GM19452 (cell line): ENCODE measurements around the gene ATP1B1.
A peak's percentile ranks its signal among the peaks of the same experiment; 100 is the strongest.
"Not testable (repeated sequence)": the region's sequence is repeated elsewhere in the genome, so short reads cannot be mapped to it uniquely, and the experiment has no call there.

Experiments
- ATAC-seq: cut with Tn5 transposase; IDR thresholded peaks from one replicate; pipeline ENCODE4 v1.9.1; 2021; ENCODE audit not compliant: unreplicated experiment

The ATP1B1 gene

DNA sequence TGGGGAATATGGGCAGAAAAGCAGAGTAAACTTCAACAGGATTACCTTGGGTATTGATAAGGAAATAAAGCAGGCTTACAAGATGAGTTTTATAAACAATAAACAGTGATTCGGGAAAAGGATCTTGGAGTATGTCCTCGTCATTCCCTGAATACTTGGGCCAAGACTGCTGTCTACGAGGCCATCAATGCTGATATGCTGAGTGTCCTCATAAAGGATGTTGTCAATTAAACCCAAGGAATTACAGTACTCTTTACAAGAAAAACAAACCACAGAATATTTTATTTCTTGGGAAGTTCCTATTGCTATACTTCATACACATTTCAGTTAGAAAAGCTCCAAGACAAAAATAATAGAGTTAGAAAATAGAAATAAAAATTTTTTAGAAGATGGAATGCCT is 34.9 kb downstream of the ATP1B1 start:
- ATAC-seq: no peak

DNA sequence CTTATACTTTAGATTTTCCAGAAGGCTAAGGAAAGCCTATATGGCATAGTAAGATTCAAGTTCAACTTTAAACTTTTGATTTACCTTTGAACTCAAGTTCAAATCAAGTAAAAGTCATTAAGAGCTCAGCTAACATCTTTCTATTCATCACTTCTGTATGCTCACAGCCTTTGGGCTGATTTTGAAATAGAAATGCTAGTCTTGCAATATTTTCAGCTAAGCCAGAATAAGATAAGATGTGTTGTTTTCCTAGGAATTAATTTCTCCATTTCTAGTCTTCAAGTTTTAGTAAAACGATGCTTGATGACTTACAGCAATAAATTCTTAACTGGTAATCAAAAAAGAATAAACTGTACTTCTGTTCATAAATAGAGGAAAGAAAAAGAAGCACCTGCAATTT is 35.6 kb downstream of the ATP1B1 start:
- no peak for ATAC-seq

DNA sequence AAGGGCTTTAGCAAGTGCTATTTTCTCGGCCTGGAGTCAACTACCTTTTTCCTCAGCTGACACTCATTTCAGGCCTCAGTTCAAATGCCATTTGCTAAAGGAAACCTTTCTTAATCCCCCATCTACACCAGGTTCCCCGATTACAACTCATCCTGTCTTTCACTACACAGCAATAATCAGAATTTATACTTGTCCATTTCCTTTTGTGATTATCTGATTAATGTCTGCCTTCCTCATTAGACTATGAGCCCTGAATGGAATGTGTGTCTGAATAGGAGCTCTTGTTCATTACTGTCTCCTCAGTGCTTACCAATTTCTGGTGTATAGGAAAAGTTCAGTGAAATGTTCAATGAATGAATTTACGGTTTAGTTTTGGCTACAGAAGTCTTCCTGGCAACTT is 36.9 kb downstream of the ATP1B1 start:
- no peak for ATAC-seq

DNA sequence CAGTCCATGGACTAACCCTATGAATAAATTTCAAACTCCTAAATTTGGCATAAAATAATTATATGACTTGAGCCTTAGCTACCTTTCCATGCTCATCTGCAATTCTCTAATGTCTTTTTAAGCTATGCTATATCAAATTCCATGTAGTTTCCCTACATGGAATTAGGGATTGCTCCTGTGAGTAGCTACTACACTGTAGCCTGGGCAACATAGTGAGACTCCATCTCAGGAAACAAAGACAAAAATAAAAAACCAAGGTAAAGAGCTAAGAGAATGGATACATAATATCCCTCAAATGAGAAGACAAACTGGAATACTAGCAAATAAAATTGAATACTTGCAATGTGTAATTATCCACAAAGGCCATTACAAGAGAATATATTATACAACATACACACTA is 37.5 kb downstream of the ATP1B1 start:
- ATAC-seq: no peak

DNA sequence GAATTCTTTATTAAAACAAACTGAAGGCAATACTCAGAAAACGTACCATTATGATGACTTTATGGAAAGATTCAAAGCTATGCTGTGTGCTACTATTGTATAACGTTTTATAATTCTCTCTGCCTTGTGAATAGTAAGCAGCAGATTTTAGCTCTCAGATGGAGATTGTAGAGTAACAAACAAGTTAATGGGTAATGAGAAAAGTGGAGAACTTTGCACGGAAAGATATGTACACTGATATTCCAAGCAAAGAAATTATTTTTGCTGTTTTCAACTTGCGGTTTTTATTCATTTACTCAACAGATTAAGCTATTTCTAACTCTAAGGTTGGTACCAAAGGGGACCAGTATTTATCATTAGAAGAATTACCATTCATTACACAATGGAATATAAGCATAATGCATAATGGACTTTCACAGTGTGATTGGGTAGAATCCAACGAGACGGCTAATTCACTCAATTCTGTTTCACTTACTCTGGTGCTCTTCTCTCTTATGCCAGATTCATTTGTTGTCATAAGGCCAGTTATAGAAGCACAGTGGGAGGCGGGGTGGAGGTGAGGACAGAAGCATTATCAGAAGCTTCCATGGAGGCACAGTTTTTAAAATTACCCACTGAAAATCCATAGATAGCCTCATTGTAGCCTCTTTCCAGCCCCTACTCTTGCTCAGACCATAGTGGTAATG is 38.6 kb downstream of the ATP1B1 start:
- no peak for ATAC-seq

DNA sequence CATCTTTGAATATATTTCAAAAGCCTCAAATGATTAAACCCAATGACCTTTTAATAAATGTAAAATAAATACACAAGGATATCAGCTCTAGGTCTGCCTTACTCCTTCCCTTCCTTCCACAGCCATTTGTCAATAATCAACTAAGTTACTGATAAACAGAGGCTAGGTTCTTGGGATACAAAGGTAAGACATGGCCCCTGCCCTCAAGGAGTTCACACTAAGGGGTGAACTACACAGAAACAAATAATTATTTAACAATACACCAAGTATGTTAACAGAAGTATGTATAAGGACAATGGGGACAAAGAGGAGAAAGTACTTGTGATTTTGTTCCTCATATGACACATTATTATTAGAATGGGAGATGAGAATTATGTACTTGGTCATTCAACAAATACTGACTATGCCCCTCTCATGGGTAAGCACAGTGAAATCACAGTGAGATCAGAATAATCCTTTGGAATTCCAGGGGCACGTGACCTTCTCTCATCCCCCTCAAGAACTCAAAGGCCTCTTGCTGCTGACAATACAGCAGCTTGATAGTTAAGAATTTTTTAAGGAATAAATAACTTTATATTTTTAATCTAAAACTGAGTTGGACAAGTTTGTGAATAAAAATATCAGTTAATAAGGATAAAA is 40.2 kb downstream of the ATP1B1 start:
- ATAC-seq: no peak

DNA sequence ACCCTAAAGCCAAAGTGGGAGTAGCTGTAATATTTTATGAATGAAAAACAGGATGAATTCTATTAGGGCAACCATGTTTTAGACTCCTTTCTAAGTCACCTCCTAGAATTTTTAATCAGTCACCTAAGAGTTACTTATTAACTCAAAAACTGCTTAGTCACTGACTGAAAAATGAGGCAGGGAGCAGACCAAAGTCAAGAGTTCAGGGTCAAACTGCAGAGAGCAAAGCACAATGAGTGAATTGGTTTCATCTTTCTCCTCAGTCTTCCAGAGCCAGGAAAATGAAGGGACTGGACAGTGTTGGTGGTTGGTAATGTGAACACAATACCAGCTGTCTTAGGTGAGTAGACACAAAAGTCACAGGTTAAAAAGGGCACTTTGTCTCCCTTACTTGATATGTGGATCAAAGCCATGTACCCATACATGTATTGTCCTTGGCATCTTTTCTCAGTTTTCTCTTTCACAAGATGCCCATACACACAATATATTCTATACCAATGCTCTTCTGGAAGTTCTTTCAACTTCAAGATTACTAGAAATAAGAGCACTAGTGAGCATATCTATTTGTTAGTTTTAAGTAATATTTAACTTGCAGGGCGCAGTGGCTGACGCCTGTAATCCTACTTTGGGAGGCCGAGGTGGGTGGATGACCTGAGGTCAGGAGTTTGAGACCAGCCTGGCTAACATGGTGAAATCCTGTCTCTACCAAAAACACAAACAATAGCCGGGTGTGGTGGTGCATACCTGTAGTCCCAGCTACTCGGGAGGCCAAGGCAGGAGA is 42.2 kb downstream of the ATP1B1 start:
- peak; percentile 69 for ATAC-seq

DNA sequence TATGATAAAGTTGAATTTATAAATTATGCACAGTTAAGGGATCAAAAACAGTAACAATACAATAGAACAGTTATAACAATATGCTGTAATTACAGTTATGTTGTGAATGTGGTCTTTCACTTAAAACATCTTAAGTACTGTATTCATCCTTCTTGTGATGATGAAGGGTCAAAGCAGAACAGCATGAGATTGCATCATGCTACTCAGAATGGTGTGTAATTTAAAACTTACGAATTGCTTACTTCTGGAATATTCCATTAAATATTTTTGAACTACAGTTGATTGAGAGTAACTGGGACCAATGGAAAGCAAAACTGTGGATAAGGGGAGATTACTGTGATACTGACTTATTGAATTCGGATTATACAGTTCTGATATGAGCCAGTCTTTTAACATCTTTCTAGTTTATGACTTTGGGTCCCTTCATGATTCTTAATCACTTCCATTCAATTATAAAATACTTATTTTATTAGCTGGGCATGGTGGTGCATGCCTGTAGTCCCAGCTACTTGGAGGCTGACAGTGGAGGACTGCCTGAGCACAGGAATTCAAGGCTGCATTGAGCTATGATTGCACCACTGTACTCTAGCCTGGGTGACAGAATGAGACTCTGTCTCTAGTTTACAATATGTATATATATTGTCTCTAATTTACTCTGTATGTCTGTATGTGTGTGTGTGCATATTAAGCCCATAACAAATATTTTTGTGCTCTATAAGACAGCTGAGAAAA is 43.2 kb downstream of the ATP1B1 start:
- ATAC-seq: no peak

DNA sequence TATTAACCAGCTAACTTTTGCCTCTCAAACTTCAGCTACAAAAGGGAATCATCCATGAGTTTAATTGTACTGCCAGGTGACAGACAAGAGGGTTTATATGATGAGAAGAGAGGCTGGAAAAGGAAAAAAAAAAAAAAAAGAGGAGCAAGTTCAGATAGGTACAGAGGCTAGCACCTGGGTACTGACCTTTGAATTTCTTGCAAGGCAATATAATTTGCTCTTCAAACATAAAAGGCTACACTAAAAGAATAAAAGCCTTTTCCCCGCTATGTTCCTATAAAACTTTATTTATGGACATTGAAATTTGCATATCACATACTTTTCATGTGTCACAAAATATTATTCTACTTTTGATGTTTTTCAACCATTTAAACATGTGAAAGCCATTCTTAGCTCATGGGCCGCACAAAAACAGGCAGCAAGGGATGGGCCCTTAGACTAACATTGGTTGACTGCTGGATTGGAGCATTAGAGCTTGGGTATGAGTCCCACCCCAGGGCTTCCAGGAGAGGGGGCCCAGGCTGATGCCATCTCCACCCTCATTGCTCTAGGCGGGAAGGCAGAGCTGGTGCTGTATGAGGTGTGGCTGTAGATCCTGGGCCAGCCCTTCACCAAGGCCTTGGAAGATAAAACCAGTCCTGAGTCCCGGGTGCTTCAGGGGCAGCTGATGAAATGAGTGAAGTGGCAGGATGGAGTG is 44.3 kb downstream of the ATP1B1 start:
- no peak for ATAC-seq

DNA sequence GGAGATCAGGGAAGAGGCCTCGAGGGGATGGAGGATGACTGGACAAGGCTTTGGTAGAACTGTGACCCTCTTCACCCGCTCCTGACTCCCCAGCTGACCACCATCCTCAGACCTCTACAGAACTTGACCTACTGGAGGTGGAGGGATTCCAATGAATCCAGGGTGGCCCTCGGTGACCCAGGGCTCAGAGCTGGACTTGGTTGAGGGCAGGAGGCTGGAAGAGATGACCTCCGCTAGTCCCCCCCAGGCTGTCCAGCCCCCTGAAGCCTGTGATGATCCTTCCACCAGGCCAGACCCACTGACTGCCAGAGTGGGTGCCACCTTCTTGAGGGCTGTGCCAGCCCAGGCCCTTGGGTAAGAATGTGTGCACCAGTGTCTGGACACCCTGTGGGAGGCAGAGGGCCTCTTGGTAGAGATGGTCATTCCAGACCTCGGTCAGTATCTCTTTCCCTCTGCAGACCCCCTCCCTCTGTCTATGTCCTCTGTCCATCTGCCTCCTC is 44.9 kb downstream of the ATP1B1 start:
- no peak for ATAC-seq

DNA sequence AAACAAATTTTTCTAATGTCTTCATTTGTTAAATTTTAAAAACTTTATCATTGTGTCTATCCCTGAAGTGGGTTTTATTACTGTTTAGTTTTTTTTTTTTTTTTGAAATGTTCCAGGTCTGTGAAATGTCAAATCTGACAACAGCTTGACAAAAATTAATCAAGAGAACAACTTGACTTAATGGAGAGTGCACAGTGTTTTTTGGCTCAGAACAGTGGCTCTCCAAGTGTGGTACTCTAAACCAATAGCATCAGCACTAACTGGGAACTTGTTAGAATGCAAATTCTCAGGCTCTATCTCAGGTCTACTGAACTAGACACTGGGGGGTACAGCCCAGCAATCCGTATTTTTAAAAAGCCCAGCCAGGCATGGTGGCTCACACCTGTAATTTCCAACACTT is 49.2 kb downstream of the ATP1B1 start:
- no peak for ATAC-seq

DNA sequence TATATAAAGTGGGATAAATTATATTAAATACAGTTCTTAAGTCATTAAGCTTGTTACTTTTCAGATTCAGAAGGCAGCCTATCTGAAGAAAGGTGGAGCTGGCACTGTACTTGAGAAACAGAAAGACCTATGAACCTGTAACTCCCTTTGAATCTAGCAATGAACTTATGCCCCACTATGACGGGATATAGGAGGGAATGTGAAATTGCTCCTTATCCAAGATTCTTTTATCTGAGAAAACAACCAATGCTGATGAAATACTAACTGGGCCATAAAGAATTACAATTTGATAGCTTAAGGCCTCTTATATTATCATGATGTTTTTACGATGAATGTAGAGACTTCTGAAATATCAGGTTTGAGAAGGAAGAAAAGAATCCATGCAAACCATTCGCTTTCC is 50.1 kb downstream of the ATP1B1 start:
- ATAC-seq: no peak

DNA sequence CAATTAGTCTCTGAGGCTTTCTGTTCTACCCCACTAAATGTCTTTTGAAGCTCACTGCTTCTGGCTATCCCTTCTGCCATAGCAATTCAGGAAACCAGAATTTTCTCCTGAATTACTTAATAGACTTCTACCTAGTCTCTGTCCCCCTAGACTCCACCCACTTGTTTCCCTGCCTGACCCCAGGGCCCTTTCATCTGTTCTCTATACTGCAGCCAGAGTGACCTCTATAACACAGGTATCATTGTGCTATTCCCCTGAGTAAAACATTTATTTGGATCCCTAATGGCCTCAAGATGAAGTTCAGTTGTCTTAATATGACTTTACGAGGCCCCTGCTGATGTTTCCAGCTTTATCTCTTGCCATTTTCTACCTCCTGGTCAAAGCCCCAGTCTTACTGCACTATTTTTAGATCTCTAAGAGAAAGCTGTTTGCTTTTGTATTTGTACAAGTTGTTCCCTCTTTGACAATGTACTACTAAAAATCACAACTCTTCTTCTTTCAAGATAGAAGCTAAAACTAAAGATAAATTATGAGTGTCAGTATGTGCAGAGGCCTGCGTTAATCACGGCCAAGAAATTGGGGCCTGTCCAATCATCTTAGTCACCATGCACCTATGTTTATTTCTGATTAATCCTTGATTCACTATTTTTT is 54.5 kb downstream of the ATP1B1 start:
- no peak for ATAC-seq

DNA sequence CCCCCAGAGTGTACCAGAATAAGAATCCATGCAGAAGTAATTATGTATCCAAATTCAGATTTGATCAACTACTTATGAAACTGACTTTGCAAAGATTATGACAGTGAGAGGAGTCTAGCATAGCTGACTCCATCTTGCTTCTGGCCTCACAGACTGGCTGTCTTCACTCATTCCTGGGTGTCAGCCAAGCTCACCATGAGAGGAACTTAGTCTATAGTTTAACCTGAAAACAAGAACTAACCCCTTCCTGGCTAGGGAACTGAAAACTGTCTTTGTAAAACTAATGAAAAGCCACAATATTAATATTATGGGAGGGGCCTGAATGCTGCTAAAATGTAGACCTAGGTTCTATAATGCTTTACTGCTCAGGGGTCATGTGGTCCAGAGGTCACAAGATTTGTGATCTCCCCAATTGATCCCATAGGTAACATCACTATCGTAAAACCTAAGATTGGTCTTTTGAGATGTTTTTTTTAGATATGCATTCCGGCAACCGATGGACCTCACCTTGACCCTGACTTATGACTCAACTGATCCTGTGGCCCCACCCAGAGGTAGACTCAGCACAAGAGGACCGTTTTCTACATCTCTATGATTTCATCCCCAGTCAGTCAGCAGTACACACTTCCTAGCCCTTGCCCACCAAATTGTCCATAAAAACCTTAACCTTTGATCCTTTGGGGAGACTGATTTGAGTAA is 55.2 kb downstream of the ATP1B1 start:
- peak; percentile 87 for ATAC-seq

DNA sequence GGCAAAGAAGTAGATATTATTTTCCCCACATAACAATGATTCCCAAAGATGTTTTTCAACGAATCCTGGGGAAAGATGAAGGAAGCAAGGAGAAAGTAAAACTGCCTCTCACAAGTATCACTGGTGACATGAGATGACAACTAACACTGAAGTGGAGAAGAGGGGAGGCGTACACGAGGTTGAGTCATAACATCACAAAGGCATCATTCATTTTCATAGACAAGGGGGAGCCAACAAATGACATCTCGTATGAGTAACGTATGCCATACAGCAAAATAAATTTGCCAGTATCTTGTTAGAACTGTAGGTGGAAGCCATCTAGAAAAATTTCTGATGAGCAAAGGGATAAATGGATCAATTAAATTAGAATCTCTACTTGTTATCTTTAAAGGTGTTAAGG is 56.6 kb downstream of the ATP1B1 start:
- ATAC-seq: no peak

DNA sequence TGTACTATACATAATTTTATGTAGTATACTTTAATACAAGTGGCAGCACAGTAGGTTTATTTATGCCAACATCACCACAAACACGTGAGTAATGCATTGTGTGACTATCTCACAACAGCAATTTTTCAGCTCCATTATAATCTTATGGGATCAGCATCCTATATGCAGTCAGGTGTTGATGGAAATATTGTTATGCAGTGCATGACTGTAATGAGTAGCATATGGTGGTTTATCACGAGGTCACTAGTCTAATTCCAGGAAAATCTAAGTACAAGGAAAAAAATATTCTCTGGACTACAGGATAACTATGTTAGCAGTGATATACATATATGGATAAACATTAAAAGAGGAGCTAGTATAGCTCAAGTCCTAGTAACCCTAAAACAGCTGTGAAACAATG is 69.0 kb downstream of the ATP1B1 start:
- ATAC-seq: no peak

DNA sequence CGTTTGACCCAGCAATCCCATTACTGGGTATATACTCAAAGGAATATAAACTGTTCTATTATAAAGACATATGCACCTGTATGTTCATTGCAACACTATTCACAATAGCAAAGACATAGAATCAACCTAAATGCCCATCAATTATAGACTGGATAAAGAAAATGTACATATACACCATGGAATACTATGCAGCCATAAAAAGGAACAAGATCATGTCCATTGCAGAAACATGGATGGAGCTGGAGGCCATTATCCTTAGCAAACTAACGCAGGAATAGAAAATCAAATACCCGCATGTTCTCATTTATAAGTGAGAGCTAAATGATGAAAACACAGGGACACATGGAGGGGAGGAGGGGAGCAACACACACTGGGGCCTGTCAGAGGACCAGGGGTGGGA is 72.9 kb downstream of the ATP1B1 start:
- not testable (repeated sequence) for ATAC-seq

DNA sequence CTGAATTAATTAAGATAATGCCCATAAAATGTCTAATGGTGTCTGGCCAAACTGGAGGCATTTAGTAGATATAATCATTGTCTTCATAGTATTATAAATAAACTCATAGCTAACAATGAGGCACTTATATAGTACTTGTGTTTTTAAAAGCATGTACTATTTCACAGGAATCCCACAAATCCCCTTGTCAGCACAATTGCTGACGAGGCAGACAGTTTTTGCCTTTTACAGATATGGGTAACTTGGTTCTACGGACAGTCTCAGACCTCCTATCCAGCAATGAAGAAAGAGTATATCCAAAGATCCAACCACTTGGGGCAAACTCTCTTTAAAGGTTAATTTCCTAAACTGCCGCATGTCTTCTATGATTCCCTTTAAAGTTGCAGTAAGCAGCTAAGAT is 73.7 kb downstream of the ATP1B1 start:
- no peak for ATAC-seq
